SH-SY5Y (cell line): ENCODE results near the gene PRR7.

Experiments used
- GATA2 ChIP-seq: IDR thresholded peaks from 2 replicates; pipeline ENCODE4 v1.6.1; 2011; ENCODE audit warnings: mild to moderate bottlenecking, low read depth, low read length
- GATA3 ChIP-seq: IDR thresholded peaks from 2 replicates; pipeline ENCODE4 v1.6.1; 2011; ENCODE audit warnings: low read depth, mild to moderate bottlenecking, low read length, moderate library complexity

DNA sequence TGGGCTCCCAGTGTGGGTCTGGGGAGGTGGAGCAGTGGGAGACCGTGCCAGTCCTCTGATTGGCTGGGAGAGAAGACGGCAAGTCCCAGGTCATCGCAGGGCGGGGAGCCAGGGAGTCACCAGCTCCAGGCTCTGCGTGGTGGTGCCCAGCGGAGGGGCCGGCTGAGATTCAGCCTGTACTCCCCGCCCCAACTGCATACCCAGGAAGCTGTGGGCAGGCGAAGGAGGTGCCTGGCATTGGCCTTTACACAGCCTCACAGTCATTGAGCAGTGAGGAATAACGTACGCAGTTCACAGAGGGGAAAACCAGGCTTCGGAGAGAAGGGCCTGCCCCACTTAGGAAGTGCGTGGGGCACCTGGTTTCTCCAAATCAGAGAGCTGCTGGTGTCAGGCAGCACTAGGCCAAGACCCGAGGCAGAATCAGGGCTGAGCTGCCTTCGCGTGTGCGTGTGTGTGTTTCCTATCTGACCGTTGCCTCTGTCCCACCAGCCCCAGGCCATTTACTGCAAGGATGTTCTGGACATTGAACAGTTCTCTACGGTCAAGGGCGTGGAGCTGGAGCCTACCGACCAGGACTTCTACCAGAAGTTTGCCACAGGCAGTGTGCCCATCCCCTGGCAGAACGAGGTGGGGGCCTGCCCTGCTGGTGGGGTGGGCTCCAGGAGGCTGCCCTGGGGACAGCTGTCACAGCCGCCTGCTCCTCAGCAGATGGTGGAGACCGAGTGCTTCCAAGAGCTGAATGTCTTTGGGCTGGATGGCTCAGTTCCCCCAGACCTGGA lies 6.2 kb upstream of the PRR7 start:
- no peak for TF ChIP-seq GATA2
- no peak for TF ChIP-seq GATA3
